SU-DHL-6 (cell line): ENCODE measurements around the gene RBM28.

Source experiments
- EZH2phosphoT487 ChIP-seq: fragments of 200-600 bp; sonication (generic), shearing (Covaris generic); conservative IDR thresholded peaks from 2 replicates; pipeline ENCODE4 v1.6.1; 2018; ENCODE audit warnings: mild to moderate bottlenecking, antibody characterized with exemption, low read length, moderate library complexity, mixed read lengths
- TF ChIP-seq, protein P1 (sequence below): fragments of 200-600 bp; sonication (generic); IDR thresholded peaks from one replicate; pipeline ENCODE4 v1.5.1; 2017; ENCODE audit warnings: antibody characterized with exemption, mild to moderate bottlenecking, low read length, moderate library complexity; ENCODE audit not compliant: insufficient read depth, poor library complexity, severe bottlenecking

DNA sequence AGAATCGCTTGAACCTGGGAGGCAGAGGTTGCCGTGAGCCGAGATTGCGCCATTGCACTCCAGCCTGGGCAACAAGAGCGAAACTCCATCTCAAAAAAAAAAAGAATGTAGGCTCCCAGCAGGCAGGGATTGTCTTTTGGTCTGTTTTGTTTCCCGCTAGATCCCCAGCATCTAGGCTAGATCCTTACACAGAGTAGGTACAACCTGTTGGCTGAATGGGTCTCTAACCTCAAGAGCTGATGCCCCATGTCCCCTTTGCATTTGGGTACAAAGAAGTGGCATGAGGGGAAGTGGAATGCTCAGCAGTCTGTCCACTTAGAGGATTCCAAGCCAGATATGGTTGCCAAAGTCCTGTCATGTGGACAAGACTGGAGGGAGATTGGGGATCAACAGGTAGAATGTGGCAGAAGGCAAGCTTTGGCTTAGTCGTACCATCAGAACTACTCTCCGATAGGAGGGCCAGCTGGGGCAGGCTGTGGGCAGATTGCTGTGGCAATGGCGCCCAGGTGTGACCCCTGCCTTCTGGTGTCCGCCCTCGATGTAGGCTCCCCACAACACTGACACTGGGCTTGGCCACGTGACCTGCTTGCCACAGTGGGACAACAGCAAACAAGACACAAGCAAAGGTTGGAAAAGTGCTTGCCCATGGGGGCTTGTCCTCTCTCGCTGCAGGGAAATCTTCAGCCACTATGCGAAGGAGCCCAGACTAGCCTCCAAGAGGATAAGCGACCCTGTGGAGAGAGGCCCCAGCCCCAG, 81.3 kb downstream of the RBM28 start:
- TF ChIP-seq EZH2phosphoT487: no peak
- TF ChIP-seq, protein P1, sequence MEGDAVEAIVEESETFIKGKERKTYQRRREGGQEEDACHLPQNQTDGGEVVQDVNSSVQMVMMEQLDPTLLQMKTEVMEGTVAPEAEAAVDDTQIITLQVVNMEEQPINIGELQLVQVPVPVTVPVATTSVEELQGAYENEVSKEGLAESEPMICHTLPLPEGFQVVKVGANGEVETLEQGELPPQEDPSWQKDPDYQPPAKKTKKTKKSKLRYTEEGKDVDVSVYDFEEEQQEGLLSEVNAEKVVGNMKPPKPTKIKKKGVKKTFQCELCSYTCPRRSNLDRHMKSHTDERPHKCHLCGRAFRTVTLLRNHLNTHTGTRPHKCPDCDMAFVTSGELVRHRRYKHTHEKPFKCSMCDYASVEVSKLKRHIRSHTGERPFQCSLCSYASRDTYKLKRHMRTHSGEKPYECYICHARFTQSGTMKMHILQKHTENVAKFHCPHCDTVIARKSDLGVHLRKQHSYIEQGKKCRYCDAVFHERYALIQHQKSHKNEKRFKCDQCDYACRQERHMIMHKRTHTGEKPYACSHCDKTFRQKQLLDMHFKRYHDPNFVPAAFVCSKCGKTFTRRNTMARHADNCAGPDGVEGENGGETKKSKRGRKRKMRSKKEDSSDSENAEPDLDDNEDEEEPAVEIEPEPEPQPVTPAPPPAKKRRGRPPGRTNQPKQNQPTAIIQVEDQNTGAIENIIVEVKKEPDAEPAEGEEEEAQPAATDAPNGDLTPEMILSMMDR: no peak
